Activated T-helper 1 cell treated with anti-CD3 and anti-CD28 coated beads, Interleukin-2, amount 50 U/mL, for 16 hours (primary cell): ENCODE results near the gene ZNF524.
"Not testable (repeated sequence)": the region's sequence is repeated elsewhere in the genome, so short reads cannot be mapped to it uniquely, and the experiment has no call there.

Experiments used
- DNase-seq, 2 donors: peaks; one replicate each; pipeline ENCODE4 v3.0.0-alpha.2; 2020; ENCODE audit warnings: low read depth in 1 of 2, low spot score in 1 of 2

Gene ZNF524

GRCh38 chr19:55581145-55581822 is 18.8 kb upstream of the ZNF524 start:
- DNase-seq, result no peak

GRCh38 chr19:55581823-55582223 is 18.3 kb upstream of the ZNF524 start:
- DNase-seq, result no peak

- DNase-seq, result not testable (repeated sequence)
Observed at GRCh38 chr19:55582284-55582683, 17.8 kb upstream of the ZNF524 start.

GRCh38 chr19:55583897-55584296 is 16.2 kb upstream of the ZNF524 start:
- not testable (repeated sequence) for DNase-seq

- DNase-seq, result no peak
Observed at GRCh38 chr19:55584871-55585270, 15.2 kb upstream of the ZNF524 start.

- DNase-seq, result peak in 1 of 2 donors; percentile 31
Observed at GRCh38 chr19:55585658-55586339, 14.3 kb upstream of the ZNF524 start.

- DNase-seq, result peak; percentile 79 to 83
Observed at GRCh38 chr19:55586976-55587668, 13.0 kb upstream of the ZNF524 start.

- no peak for DNase-seq
Observed at GRCh38 chr19:55588738-55589137, 11.3 kb upstream of the ZNF524 start.

GRCh38 chr19:55590109-55590508 is 10.0 kb upstream of the ZNF524 start:
- DNase-seq, result no peak

GRCh38 chr19:55590617-55591016 is 9.5 kb upstream of the ZNF524 start:
- DNase-seq, result no peak

- no peak for DNase-seq
Observed at GRCh38 chr19:55591555-55591954, 8.5 kb upstream of the ZNF524 start.

GRCh38 chr19:55592391-55593090 is 7.5 kb upstream of the ZNF524 start:
- no peak for DNase-seq

- no peak for DNase-seq
Observed at GRCh38 chr19:55593096-55593772, 6.9 kb upstream of the ZNF524 start.

GRCh38 chr19:55594996-55595545 is 5.0 kb upstream of the ZNF524 start:
- DNase-seq, result no peak

- no peak for DNase-seq
Observed at GRCh38 chr19:55596304-55596703, 3.8 kb upstream of the ZNF524 start.

GRCh38 chr19:55597501-55597921 is 2.6 kb upstream of the ZNF524 start:
- DNase-seq, result no peak

GRCh38 chr19:55598034-55598433 is 2.1 kb upstream of the ZNF524 start:
- no peak for DNase-seq

GRCh38 chr19:55598719-55599467 is 1.2 kb upstream of the ZNF524 start:
- peak; percentile 74 to 86 for DNase-seq

GRCh38 chr19:55599468-55599841 is 633 bp upstream of the ZNF524 start, which contains the start of gene FIZ1:
TSS of gene FIZ1 (minus strand) at chr19:55599517. CDS start at chr19:55597865, 1,652 bp downstream.
- peak; percentile 89 to 92 for DNase-seq

GRCh38 chr19:55600662-55601028 is 557 bp downstream of the ZNF524 start:
- DNase-seq, result no peak
